HCT116 (cell line): ENCODE results near the gene PPM1A.

Source experiments
- CEBPB ChIP-seq: IDR thresholded peaks from 2 replicates; pipeline ENCODE4 v1.6.1; 2012; ENCODE audit warnings: low read depth
- CTCF ChIP-seq, 3 experiments: fragments of 200-600 bp in 1 of 3; sonication (generic) in 1 of 3; IDR thresholded peaks in 2 of 3; conservative IDR thresholded peaks in 1 of 3; 2 replicates each; pipeline ENCODE4 v1.5.1; 2012 to 2017; ENCODE audit warnings: low read depth in 2 of 3, low read length in 2 of 3, antibody characterized with exemption in 1 of 3, borderline replicate concordance in 1 of 3, control low read depth in 1 of 3, mild to moderate bottlenecking in 1 of 3, mixed read lengths in 1 of 3, mixed run types in 1 of 3, moderate library complexity in 1 of 3; ENCODE audit not compliant: insufficient read depth in 1 of 3
- EZH2 ChIP-seq: fragments of 200-600 bp; sonication (generic); IDR thresholded peaks from 2 replicates; pipeline ENCODE4 v1.6.1; 2017; ENCODE audit warnings: antibody characterized with exemption, mixed run types
- EZH2phosphoT487 ChIP-seq: fragments of 200-600 bp; IDR thresholded peaks from 2 replicates; pipeline ENCODE4 v1.6.1; 2018; ENCODE audit warnings: antibody characterized with exemption, borderline replicate concordance
- JUND ChIP-seq: IDR thresholded peaks from 2 replicates; pipeline ENCODE4 v1.6.1; 2012
- POLR2AphosphoS5 ChIP-seq: IDR thresholded peaks from 2 replicates; pipeline ENCODE4 v1.6.1; 2011; ENCODE audit warnings: mild to moderate bottlenecking, low read depth, low read length, moderate library complexity
- RAD21 ChIP-seq: IDR thresholded peaks from 2 replicates; pipeline ENCODE4 v1.6.1; 2012; ENCODE audit warnings: low read depth, mild to moderate bottlenecking
- SP1 ChIP-seq: IDR thresholded peaks from 2 replicates; pipeline ENCODE4 v1.6.1; 2012; ENCODE audit warnings: low read depth

DNA sequence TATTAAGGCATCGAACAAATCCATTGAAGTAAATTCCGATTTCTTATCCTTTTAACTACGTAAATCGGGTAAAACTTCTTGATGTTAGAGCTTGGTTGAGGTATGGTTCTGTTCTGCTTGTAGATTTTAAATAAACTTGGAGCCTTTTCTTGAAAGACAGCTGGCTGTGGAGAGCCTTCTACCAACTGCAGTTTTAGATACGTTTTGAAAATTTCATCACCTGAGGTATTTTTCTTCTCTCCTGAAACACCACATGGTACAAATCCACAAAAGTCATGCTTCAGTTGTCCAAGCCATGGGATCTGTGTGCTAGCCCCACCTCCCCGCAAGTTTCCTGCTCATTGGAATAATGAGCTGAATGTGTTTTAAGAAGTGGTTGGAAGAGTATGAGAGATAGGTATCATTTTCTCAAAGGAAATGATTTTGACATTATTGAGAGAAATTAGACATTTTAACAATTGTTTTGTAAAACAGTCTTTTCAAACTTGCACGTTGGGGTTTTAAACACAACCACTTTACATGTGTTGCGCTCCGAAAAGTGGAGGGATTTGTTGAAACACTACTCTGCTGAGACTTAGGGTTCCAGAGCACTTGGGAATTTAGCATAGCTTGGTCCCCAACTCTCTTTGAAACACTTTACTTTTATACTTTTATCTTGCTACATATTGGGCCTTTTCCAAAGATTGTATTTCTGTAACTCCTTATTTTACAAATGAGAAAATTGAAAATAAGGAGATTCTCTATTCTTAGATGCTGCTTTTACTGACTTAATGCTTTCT, 1.4 kb downstream of the PPM1A start:
- TF ChIP-seq SP1 (no peak), RAD21 (no peak), CTCF (IDR thresholded peaks at IDR 0.05 in 2 of 3, conservative IDR thresholded peaks at IDR 0.05 in 1 of 3; ENCODE audit: borderline replicate concordance in 1 of 3, insufficient read depth in 1 of 3, low read depth in 2 of 3, low read length in 2 of 3) (no peak), EZH2 (no peak), EZH2phosphoT487 (no peak), CEBPB (no peak), POLR2AphosphoS5 (no peak), JUND (no peak)
